Mesendoderm (in vitro differentiated cells): ENCODE measurements around the gene PDE4D.

Source experiments
- DNase-seq: peaks from one replicate; pipeline ENCODE4 v3.0.0; 2013
- H2AK5ac ChIP-seq: 2 replicates; pipeline ENCODE4 v1.6.1; 2013; ENCODE audit warnings: low read length, inconsistent platforms
- H2BK120ac ChIP-seq: 2 replicates; pipeline ENCODE4 v1.6.1; 2013; ENCODE audit warnings: low read depth, mild to moderate bottlenecking, low read length, moderate library complexity, mixed read lengths
- H2BK15ac ChIP-seq: replicated peaks from 2 replicates; pipeline ENCODE4 v1.6.1; 2013; ENCODE audit warnings: low read depth, mild to moderate bottlenecking, moderate library complexity
- H2BK5ac ChIP-seq: 2 replicates; pipeline ENCODE4 v1.6.1; 2013; ENCODE audit warnings: low read length, inconsistent platforms
- H3K18ac ChIP-seq: 2 replicates; pipeline ENCODE4 v1.6.1; 2013; ENCODE audit warnings: mild to moderate bottlenecking, low read length, mixed read lengths
- H3K23ac ChIP-seq: one replicate; pipeline ENCODE4 v1.6.1; 2013; ENCODE audit warnings: low read length
- H3K27ac ChIP-seq: 2 replicates; pipeline ENCODE4 v1.5.1; 2013; ENCODE audit warnings: low read depth, mild to moderate bottlenecking, inconsistent platforms, low read length, moderate library complexity
- H3K27me3 ChIP-seq: 2 replicates; pipeline ENCODE4 v1.6.1; 2013; ENCODE audit warnings: low read length, control low read depth, mild to moderate bottlenecking, inconsistent platforms; ENCODE audit not compliant: insufficient read depth, poor library complexity
- H3K36me3 ChIP-seq: 2 replicates; pipeline ENCODE4 v1.6.1; 2013; ENCODE audit warnings: low read length, inconsistent platforms; ENCODE audit not compliant: control insufficient read depth, insufficient read depth
- H3K4ac ChIP-seq: one replicate; pipeline ENCODE4 v1.6.1; 2013; ENCODE audit warnings: low read depth, mild to moderate bottlenecking, low read length, moderate library complexity
- H3K4me1 ChIP-seq: 2 replicates; pipeline ENCODE4 v1.6.1; 2013; ENCODE audit warnings: low read depth, low read length, inconsistent platforms; ENCODE audit not compliant: control insufficient read depth
- H3K4me2 ChIP-seq: 2 replicates; pipeline ENCODE4 v1.6.1; 2013; ENCODE audit warnings: low read length
- H3K4me3 ChIP-seq: 2 replicates; pipeline ENCODE4 v1.5.1; 2013; ENCODE audit warnings: mild to moderate bottlenecking, low read length
- H3K56ac ChIP-seq: one replicate; pipeline ENCODE4 v1.6.1; 2013; ENCODE audit warnings: low read length
- H3K79me1 ChIP-seq: 2 replicates; pipeline ENCODE4 v1.6.1; 2013; ENCODE audit warnings: low read length, inconsistent platforms
- H3K79me2 ChIP-seq: 2 replicates; pipeline ENCODE4 v1.6.1; 2013; ENCODE audit warnings: mild to moderate bottlenecking, low read length; ENCODE audit not compliant: control insufficient read depth, insufficient read depth
- H3K9ac ChIP-seq: 2 replicates; pipeline ENCODE4 v1.6.1; 2013; ENCODE audit warnings: low read length, inconsistent platforms
- H4K5ac ChIP-seq: one replicate; pipeline ENCODE4 v1.6.1; 2013; ENCODE audit warnings: low read length
- H4K8ac ChIP-seq: one replicate; pipeline ENCODE4 v1.6.1; 2013; ENCODE audit warnings: low read depth, mild to moderate bottlenecking, control low read depth, low read length, moderate library complexity
- whole genome bisulfite sequencing: extraction: QIAGEN DNeasy Blood & Tissue Kit; methylation state at CpG from one replicate; pipeline ENCODE4 v1.1.7; 2013; ENCODE audit warnings: low lambda C conversion rate, missing lambda C conversion rate; ENCODE audit not compliant: insufficient coverage; ENCODE audit errors: extremely low coverage; 5-methylcytosine and 5-hydroxymethylcytosine counted together

The PDE4D gene

GRCh38 chr5:59207401-59207800 is 686.1 kb downstream of the PDE4D start:
- no CpG with 5 or more reads among the region's 1 CpG for WGBS
- no peak for DNase-seq
- H3K4me1 ChIP-seq = no peaks in the 10 kb centered on the region
- H3K27ac ChIP-seq = no peak overlapping the region
- H3K56ac ChIP-seq = no peak overlapping the region
- no peaks in the 10 kb centered on the region for H3K79me2 ChIP-seq
- no peak overlapping the region for H2BK15ac ChIP-seq
- H3K23ac ChIP-seq = no peak overlapping the region
- H2BK5ac ChIP-seq = no peak overlapping the region
- H3K4me2 ChIP-seq = no peak overlapping the region
- H3K4me3 ChIP-seq = no peak overlapping the region
- no peak overlapping the region for H2BK120ac ChIP-seq
- no peaks in the 10 kb centered on the region for H3K27me3 ChIP-seq
- H3K18ac ChIP-seq = no peak overlapping the region
- H3K9ac ChIP-seq = no peak overlapping the region
- no peak overlapping the region for H4K8ac ChIP-seq
- no peaks in the 10 kb centered on the region for H3K79me1 ChIP-seq
- no peak overlapping the region for H2AK5ac ChIP-seq
- no peak overlapping the region for H3K4ac ChIP-seq
- H3K36me3 ChIP-seq = no peaks in the 10 kb centered on the region
- H4K5ac ChIP-seq = no peak overlapping the region

GRCh38 chr5:59206132-59206581 is 687.4 kb downstream of the PDE4D start:
- Histone ChIP-seq H3K18ac (no peak overlapping the region), H3K27ac (no peak overlapping the region), H3K27me3 (no peaks in the 10 kb centered on the region), H3K79me2 (no peaks in the 10 kb centered on the region), H4K5ac (no peak overlapping the region), H2BK5ac (no peak overlapping the region), H2AK5ac (no peak overlapping the region), H3K4me1 (no peaks in the 10 kb centered on the region), H4K8ac (no peak overlapping the region), H3K9ac (no peak overlapping the region), H3K79me1 (no peaks in the 10 kb centered on the region), H3K4me2 (no peak overlapping the region), H3K36me3 (no peaks in the 10 kb centered on the region), H2BK120ac (no peak overlapping the region), H3K4me3 (no peak overlapping the region), H3K4ac (no peak overlapping the region), H3K56ac (no peak overlapping the region), H2BK15ac (no peak overlapping the region), H3K23ac (no peak overlapping the region)
- no peak for DNase-seq
- no CpG with 5 or more reads among the region's 1 CpG for WGBS

- Histone ChIP-seq H2BK120ac (no peak overlapping the region), H3K27me3 (no peaks in the 10 kb centered on the region), H3K79me1 (no peaks in the 10 kb centered on the region), H4K8ac (no peak overlapping the region), H3K18ac (no peak overlapping the region), H3K23ac (no peak overlapping the region), H4K5ac (no peak overlapping the region), H3K4ac (no peak overlapping the region), H2AK5ac (no peak overlapping the region), H2BK15ac (no peak overlapping the region), H3K79me2 (no peaks in the 10 kb centered on the region), H3K4me1 (no peaks in the 10 kb centered on the region), H2BK5ac (no peak overlapping the region), H3K9ac (no peak overlapping the region), H3K27ac (no peak overlapping the region), H3K36me3 (no peaks in the 10 kb centered on the region), H3K4me3 (no peak overlapping the region), H3K4me2 (no peak overlapping the region), H3K56ac (no peak overlapping the region)
- no peak for DNase-seq
- no CpG with 5 or more reads among the region's 5 CpGs for WGBS
These were observed 689.2 kb downstream of the PDE4D start for GRCh38 chr5:59204114-59204897.

GRCh38 chr5:59199868-59200267 is 693.7 kb downstream of the PDE4D start:
- Histone ChIP-seq H3K23ac (no peak overlapping the region), H3K18ac (no peak overlapping the region), H4K8ac (no peak overlapping the region), H3K9ac (no peak overlapping the region), H3K27ac (no peak overlapping the region), H3K4me3 (no peak overlapping the region), H3K79me2 (no peaks in the 10 kb centered on the region), H3K4ac (no peak overlapping the region), H3K4me1 (no peaks in the 10 kb centered on the region), H4K5ac (no peak overlapping the region), H3K27me3 (no peaks in the 10 kb centered on the region), H2BK15ac (no peak overlapping the region), H3K36me3 (no peaks in the 10 kb centered on the region), H2AK5ac (no peak overlapping the region), H3K56ac (no peak overlapping the region), H2BK5ac (no peak overlapping the region), H3K79me1 (no peaks in the 10 kb centered on the region), H2BK120ac (no peak overlapping the region), H3K4me2 (no peak overlapping the region)
- WGBS = no CpG with 5 or more reads among the region's 7 CpGs
- no peak for DNase-seq

- Histone ChIP-seq H3K9ac (no peak overlapping the region), H3K36me3 (no peaks in the 10 kb centered on the region), H2BK5ac (no peak overlapping the region), H2BK15ac (no peak overlapping the region), H3K79me1 (no peaks in the 10 kb centered on the region), H3K27ac (no peak overlapping the region), H3K79me2 (no peaks in the 10 kb centered on the region), H3K23ac (no peak overlapping the region), H4K8ac (no peak overlapping the region), H3K56ac (no peak overlapping the region), H2AK5ac (no peak overlapping the region), H3K4ac (no peak overlapping the region), H3K27me3 (no peaks in the 10 kb centered on the region), H2BK120ac (no peak overlapping the region), H4K5ac (no peak overlapping the region), H3K18ac (no peak overlapping the region), H3K4me1 (no peaks in the 10 kb centered on the region), H3K4me2 (no peak overlapping the region), H3K4me3 (no peak overlapping the region)
- WGBS = no CpG with 5 or more reads among the region's 1 CpG
- no peak for DNase-seq
These were observed 694.7 kb downstream of the PDE4D start for GRCh38 chr5:59198832-59199231.

- no peak overlapping the region for H2BK15ac ChIP-seq
- no peak overlapping the region for H2AK5ac ChIP-seq
- no peaks in the 10 kb centered on the region for H3K27me3 ChIP-seq
- H2BK5ac ChIP-seq = no peak overlapping the region
- no peak overlapping the region for H3K4me2 ChIP-seq
- no peaks in the 10 kb centered on the region for H3K4me1 ChIP-seq
- H4K8ac ChIP-seq = no peak overlapping the region
- DNase-seq = no peak
- no peak overlapping the region for H3K23ac ChIP-seq
- no peaks in the 10 kb centered on the region for H3K79me2 ChIP-seq
- no peaks in the 10 kb centered on the region for H3K36me3 ChIP-seq
- WGBS = no CpG with 5 or more reads among the region's 2 CpGs
- no peak overlapping the region for H3K9ac ChIP-seq
- H3K79me1 ChIP-seq = no peaks in the 10 kb centered on the region
- H3K18ac ChIP-seq = no peak overlapping the region
- no peak overlapping the region for H3K4me3 ChIP-seq
- no peak overlapping the region for H2BK120ac ChIP-seq
- H3K4ac ChIP-seq = no peak overlapping the region
- H3K27ac ChIP-seq = no peak overlapping the region
- no peak overlapping the region for H4K5ac ChIP-seq
- H3K56ac ChIP-seq = no peak overlapping the region
These were observed 695.2 kb downstream of the PDE4D start for GRCh38 chr5:59198365-59198764.
